ENCODE results near the gene ZNF785. TPM values are rescaled to one million over a fixed set of nuclear protein-coding genes. Genes with fewer than 3 reads are reported as not detected.
"Not testable (repeated sequence)": the region's sequence is repeated elsewhere in the genome, so short reads cannot be mapped to it uniquely, and the experiment has no call there.

Gene ZNF785
- 3.2 and 7.6 TPM in 2 replicates for total RNA-seq

DNA sequence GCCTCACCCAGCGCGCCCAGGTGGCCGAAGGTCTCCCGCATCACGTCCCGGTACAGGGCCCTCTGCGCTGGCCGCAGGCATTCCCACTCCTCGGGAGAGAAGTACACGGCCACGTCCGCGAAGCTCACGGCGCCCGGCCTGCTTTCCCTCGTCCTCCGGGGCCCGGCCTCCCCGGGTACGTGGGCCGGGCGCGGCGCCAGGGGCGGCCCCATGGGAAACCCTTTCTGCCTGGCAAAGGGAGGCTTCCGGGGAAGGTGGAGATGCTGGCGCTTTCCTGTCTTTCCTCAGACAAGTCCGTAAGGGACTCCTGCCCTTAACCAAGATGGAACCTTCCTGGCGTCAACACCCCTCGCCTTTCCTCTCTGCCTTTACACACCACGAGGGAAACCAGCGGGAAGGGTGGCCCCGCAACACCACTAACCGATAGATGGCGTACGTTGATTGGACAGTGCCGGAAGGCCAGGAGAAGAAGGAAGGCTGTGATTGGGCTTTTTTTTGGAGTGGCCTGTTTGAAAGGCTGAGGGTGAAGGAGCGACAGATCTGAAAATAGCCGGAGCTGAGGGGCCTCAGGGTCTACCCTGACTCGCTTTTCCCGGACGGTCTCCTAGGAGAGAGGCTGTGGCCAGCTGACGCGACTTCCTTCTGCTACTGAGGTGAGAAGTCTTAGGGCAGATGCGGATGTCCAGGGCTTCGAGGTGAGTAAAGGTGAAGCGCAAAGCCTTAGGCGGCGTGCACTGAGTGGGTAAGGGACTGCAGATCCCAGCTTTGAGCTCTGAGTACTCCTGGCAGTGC is at the start of gene ZNF785:
TSS of gene ZNF785 (minus strand) at position 298 of the 792 bp plus-strand sequence. CDS start at position 212, 86 bp downstream.
- TF ChIP-seq CTCF (conservative IDR thresholded peaks at IDR 0.05; ENCODE audit: low read depth, low read length), result peak; percentile 23
- peak within 1 kb of the TSS; percentile 80 for H3K4me3 ChIP-seq (ENCODE audit: low read depth, low read length)

GRCh38 chr16:30633526-30633925 is 48.0 kb upstream of the ZNF785 start:
- DNase-seq (ENCODE audit: low read depth), result no peak
- peak overlapping the region; percentile 70 for H3K4me3 ChIP-seq (ENCODE audit: low read depth, low read length)
- no peak for TF ChIP-seq CTCF (conservative IDR thresholded peaks at IDR 0.05; ENCODE audit: low read depth, low read length)

More for the DNA sequence above, at the start of gene ZNF785:
- DNase-seq (ENCODE audit: low read depth), result peak; percentile 94

DNA sequence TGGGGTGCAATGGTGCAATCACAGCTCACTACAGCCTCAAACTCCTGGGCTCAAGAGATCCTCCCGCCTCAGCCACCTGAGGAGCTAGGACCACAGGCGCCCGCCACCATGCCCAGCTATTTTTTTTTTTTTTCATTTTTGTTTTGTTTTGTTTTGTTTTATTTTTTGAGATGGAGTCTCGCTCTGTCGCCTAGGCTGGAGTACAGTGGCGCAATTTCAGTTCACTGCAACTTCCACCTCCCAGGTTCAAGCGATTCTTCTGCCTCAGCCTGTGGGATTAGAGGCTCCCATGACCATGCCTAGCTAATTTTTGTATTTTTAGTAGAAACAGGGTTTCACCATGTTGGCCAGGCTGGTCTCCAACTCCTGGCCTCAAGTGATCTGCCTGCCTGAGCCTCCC is 47.0 kb upstream of the ZNF785 start:
- not testable (repeated sequence) for DNase-seq (ENCODE audit: low read depth); H3K4me3 ChIP-seq (ENCODE audit: low read depth, low read length)

- TF ChIP-seq CTCF (conservative IDR thresholded peaks at IDR 0.05; ENCODE audit: low read depth, low read length), result peak; percentile 98
- DNase-seq (ENCODE audit: low read depth), result no peak
- peak overlapping the region; percentile 35 for H3K4me3 ChIP-seq (ENCODE audit: low read depth, low read length)
Measured at GRCh38 chr16:30628628-30629540, 43.4 kb upstream of the ZNF785 start.

DNA sequence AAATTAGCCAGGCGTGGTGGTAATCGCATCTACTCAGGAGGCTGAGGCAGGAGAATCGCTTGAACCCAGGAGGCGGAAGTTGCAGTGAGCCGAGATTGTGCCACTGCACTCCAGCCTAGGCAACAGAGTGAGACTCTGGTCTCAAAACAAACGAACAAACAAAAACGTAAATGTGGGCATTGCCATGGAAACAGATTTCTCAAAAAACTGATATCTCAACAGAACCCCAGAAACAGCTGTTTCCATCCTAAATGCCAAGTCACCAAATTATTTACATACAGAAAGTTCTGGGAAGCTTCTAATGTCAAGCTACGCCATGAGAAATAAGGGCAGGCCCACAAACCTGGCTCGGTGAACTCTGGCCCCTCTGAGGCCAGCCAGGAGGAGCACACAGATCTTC is 40.7 kb upstream of the ZNF785 start:
- H3K4me3 ChIP-seq (ENCODE audit: low read depth, low read length), result no peak overlapping the region
- no peak for TF ChIP-seq CTCF (conservative IDR thresholded peaks at IDR 0.05; ENCODE audit: low read depth, low read length)
- no peak for DNase-seq (ENCODE audit: low read depth)

GRCh38 chr16:30623536-30624283 is 38.2 kb upstream of the ZNF785 start:
- no peak for TF ChIP-seq CTCF (conservative IDR thresholded peaks at IDR 0.05; ENCODE audit: low read depth, low read length)
- DNase-seq (ENCODE audit: low read depth), result no peak
- H3K4me3 ChIP-seq (ENCODE audit: low read depth, low read length), result no peak overlapping the region

All from epithelial cell of proximal tubule (primary cell).